Measurements from ENCODE around the gene GKN1. TPM values are rescaled to one million over a fixed set of nuclear protein-coding genes. Genes with fewer than 3 reads are reported as not detected.

The GKN1 gene
- total and polyA plus RNA-seq, 11 donors = not detected

GRCh38 chr2:68936427-68936826, 38.0 kb upstream of the GKN1 start:
- WGBS, 4 donors = 47 to 80% (median 59%) methylated on average over 2 of the region's 2 CpGs
- H3K4me1 ChIP-seq = peaks cover 0 to 13% (median 0%) of the 10 kb centered on the region in 12 donors
- no peak overlapping the region for H3K27ac ChIP-seq
- no peak overlapping the region for H3K4me3 ChIP-seq
- peaks cover 0 to 2% (median 0%) of the 10 kb centered on the region in 9 donors for H3K27me3 ChIP-seq
- peaks cover 0 to 8% (median 0%) of the 10 kb centered on the region in 12 donors for H3K9me3 ChIP-seq
- DNase-seq (no peak), ATAC-seq (no peak)
- TF ChIP-seq CTCF (IDR thresholded peaks at IDR 0.05) (no peak), POLR2A (IDR thresholded peaks at IDR 0.05) (no peak)
- no peaks in the 10 kb centered on the region for H3K36me3 ChIP-seq
- intact Hi-C loops (cut with DNase I) = no loop called here

GRCh38 chr2:68936889-68937288, 37.5 kb upstream of the GKN1 start:
- no peak for TF ChIP-seq CTCF (IDR thresholded peaks at IDR 0.05)
- no peak for TF ChIP-seq POLR2A (IDR thresholded peaks at IDR 0.05)
- H3K27ac ChIP-seq = no peak overlapping the region
- 62 to 89% (median 81%) methylated on average over 1 of the region's 1 CpG for WGBS, 4 donors
- ATAC-seq (no peak), DNase-seq (no peak)
- peaks cover 0 to 3% (median 0%) of the 10 kb centered on the region in 9 donors for H3K27me3 ChIP-seq
- H3K9me3 ChIP-seq = peaks cover 0 to 8% (median 0%) of the 10 kb centered on the region in 12 donors
- intact Hi-C loops (cut with DNase I) = no loop called here
- H3K4me1 ChIP-seq = peaks cover 0 to 13% (median 0%) of the 10 kb centered on the region in 12 donors
- H3K4me3 ChIP-seq = no peak overlapping the region
- H3K36me3 ChIP-seq = no peaks in the 10 kb centered on the region

GRCh38 chr2:68937346-68938055, 36.9 kb upstream of the GKN1 start:
- DNase-seq = no peak
- WGBS, 4 donors = 72 to 77% (median 73%) methylated on average over 5 of the region's 5 CpGs
- Histone ChIP-seq H3K9me3 (peaks cover 0 to 8% (median 0%) of the 10 kb centered on the region in 12 donors), H3K27ac (no peak overlapping the region), H3K4me3 (no peak overlapping the region), H3K36me3 (no peaks in the 10 kb centered on the region), H3K27me3 (peaks cover 0 to 3% (median 0%) of the 10 kb centered on the region in 9 donors), H3K4me1 (peaks cover 0 to 13% (median 0%) of the 10 kb centered on the region in 12 donors)
- no peak for ATAC-seq
- TF ChIP-seq POLR2A (IDR thresholded peaks at IDR 0.05) = no peak
- TF ChIP-seq CTCF (IDR thresholded peaks at IDR 0.05) = no peak
- intact Hi-C loops (cut with DNase I) = no loop called here

GRCh38 chr2:68938938-68939337, 35.5 kb upstream of the GKN1 start:
- Histone ChIP-seq H3K4me1 (peaks cover 0 to 19% (median 0%) of the 10 kb centered on the region in 12 donors), H3K4me3 (no peak overlapping the region), H3K9me3 (peaks cover 0 to 8% (median 0%) of the 10 kb centered on the region in 12 donors), H3K27ac (no peak overlapping the region), H3K27me3 (peaks cover 0 to 3% (median 0%) of the 10 kb centered on the region in 9 donors), H3K36me3 (no peaks in the 10 kb centered on the region)
- TF ChIP-seq POLR2A (IDR thresholded peaks at IDR 0.05) (no peak), CTCF (IDR thresholded peaks at IDR 0.05) (no peak)
- 88 to 92% (median 91%) methylated on average over 3 of the region's 3 CpGs for WGBS, 4 donors
- DNase-seq = no peak
- intact Hi-C loops (cut with DNase I) = no loop called here
- ATAC-seq = no peak
